HG02759 (cell line): ENCODE data around the gene FGFRL1.

Experiments used
- ATAC-seq: cut with Tn5 transposase; IDR thresholded peaks from one replicate; pipeline ENCODE4 v1.9.1; 2021; ENCODE audit warnings: mild to moderate bottlenecking, moderate library complexity; ENCODE audit not compliant: unreplicated experiment

FGFRL1 gene

GRCh38 chr4:1021386-1022050, 10.1 kb downstream of the FGFRL1 start:
- ATAC-seq = peak; percentile 82

DNA sequence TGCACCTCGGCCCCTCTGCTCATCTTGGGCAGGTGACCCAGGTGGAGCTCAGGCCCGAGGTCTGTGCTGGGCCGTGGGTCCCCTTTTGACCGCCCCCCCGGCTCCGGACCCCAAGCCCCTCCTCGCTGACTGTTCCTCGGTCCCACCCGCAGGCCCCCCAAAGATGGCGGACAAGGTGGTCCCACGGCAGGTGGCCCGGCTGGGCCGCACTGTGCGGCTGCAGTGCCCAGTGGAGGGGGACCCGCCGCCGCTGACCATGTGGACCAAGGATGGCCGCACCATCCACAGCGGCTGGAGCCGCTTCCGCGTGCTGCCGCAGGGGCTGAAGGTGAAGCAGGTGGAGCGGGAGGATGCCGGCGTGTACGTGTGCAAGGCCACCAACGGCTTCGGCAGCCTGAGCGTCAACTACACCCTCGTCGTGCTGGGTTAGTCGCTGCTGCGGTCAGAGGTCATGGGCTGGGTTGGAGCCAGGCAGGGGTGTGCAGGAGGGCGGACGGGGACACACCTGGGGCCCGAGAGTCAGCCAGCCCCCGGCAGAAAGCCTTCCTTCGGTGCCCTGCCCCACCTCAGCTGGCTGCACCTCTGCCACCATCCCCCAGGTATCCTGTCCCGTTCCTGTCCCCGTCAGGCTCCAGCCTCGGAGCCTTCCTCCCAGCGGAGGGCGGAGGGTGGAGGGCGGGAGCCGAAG, 10.8 kb downstream of the FGFRL1 start:
- ATAC-seq = no peak

- no peak for ATAC-seq
Observed at GRCh38 chr4:1022739-1023066, 11.3 kb downstream of the FGFRL1 start.

- ATAC-seq = no peak
Observed at GRCh38 chr4:1023075-1023640, 11.7 kb downstream of the FGFRL1 start.

- no peak for ATAC-seq
Observed at GRCh38 chr4:1023895-1024740, 12.7 kb downstream of the FGFRL1 start.

GRCh38 chr4:1024882-1025545, 13.6 kb downstream of the FGFRL1 start:
- no peak for ATAC-seq

DNA sequence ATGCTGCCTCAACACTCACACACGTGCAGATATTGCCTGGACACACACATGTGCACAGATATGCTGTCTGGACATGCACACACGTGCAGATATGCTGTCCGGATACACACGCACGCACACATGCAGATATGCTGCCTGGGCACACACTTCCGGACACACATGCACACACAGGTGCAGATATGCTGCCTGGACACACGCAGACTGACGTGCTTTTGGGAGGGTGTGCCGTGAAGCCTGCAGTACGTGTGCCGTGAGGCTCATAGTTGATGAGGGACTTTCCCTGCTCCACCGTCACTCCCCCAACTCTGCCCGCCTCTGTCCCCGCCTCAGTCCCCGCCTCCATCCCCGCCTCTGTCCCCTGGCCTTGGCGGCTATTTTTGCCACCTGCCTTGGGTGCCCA, 14.7 kb downstream of the FGFRL1 start:
- peak; percentile 64 for ATAC-seq

DNA sequence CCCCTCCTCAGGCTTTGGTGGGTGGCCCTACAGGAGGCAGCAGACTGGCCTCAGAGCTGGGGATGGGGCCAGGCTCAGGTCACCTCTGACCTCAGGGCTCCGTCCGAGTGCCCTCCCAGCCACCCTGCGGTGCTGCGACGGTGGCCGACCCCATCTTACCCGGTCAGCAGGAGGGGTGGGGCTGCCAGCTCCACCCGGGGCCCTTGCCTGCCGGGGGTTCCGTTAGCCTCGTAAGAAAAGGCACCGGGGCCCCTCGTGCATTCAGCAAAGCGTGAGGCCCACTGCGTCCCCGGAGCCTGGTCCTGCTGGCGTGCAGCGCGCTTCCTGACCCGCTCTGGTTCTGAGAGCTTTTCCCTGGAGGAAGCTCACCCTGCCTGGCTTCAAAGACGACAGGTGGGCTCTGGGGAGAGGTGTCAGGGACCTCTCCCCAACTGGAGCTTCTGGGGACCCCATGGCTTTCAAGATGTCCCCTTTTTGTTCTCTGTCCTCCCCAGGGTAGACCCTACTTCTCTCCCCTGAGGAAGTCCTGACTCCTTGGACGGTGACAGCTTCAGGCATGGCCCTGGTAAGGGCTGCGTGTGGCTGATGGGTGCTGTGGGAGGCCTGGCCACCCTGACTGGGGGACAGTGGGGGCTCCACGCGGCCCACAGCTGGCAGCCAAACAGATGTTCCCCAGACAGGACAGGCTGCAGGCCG, 15.9 kb downstream of the FGFRL1 start:
- no peak for ATAC-seq

- ATAC-seq = no peak
Observed at GRCh38 chr4:1027915-1028238, 16.5 kb downstream of the FGFRL1 start.

GRCh38 chr4:1028574-1029220, 17.3 kb downstream of the FGFRL1 start:
- ATAC-seq = no peak

- no peak for ATAC-seq
Observed at GRCh38 chr4:1029529-1029928, 18.1 kb downstream of the FGFRL1 start.

- ATAC-seq = no peak
Observed at GRCh38 chr4:1030031-1030430, 18.6 kb downstream of the FGFRL1 start.

DNA sequence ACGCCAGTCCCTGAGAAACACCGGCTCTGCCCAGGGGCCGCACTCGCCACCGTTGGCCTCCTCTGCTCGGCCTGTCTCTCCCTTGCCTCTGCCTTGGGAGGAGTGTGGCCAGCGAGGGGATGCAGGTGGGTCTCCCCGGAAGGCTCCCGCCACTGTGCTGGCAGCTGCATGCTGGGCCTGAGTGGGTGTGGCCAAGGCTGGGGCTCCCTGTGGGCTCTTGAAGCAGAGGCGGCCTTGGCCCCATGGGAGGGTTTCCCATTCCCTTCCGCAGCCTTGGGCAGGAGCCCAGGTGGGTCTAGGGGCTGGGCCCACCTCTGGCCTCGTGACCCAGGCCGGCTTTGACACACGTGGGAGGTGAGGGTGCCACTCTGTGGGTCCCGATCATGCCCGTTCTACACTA, 19.1 kb downstream of the FGFRL1 start:
- no peak for ATAC-seq

GRCh38 chr4:1031346-1031745, 19.9 kb downstream of the FGFRL1 start:
- ATAC-seq = no peak

DNA sequence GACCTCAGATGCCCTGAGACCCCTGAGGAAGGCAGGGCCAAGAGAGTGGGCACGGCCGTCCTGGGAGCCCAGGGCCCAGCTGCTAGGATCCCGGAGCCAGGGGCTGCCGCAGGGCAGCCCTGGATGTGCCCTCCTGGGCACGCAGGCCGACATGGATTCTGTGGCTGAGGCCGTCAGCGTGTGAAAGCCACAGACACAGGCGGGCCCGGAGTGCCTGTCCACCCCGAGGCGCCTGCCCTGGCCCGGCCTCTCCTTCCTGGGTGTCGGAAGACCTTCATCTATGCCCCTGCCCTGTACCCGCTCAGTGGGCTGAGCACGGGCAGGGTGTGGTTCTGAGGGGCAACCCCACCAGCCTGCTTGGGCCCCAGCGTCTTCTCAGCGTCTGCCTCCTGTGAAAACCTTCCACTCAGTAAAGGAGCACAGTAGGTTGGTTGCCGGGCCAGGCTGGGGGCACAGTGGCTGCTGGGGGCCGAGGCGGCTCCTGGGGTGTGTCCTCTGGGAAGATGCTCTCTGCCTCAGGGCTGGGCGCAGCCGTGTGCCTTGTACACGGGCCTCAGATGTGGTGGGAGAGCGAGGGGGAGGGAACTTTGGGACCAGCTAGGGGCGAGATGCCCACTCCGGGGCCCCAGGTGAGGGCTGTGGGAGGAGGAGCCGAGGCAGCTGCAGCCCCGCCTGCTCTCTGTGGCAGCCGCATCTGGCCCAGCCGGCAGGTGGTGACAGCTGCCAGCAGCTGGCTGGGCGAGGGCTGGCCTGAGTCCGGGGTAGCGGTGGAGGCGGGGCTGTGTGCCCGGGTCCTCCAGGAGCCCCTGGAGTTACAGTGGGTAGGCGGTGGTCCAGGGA, 20.8 kb downstream of the FGFRL1 start:
- ATAC-seq = no peak

- no peak for ATAC-seq
Observed at GRCh38 chr4:1032861-1033260, 21.4 kb downstream of the FGFRL1 start.

- no peak for ATAC-seq
Observed at GRCh38 chr4:1033840-1034551, 22.6 kb downstream of the FGFRL1 start.

GRCh38 chr4:1035510-1035909, 24.1 kb downstream of the FGFRL1 start:
- no peak for ATAC-seq

- ATAC-seq = no peak
Observed at GRCh38 chr4:1036095-1036494, 24.7 kb downstream of the FGFRL1 start.
